Astrocyte of the cerebellum (primary cell): Measurements from ENCODE around the gene TSPAN5.
"Not testable (repeated sequence)": the region's sequence is repeated elsewhere in the genome, so short reads cannot be mapped to it uniquely, and the experiment has no call there.

Experiments
- DNase-seq: peaks from one replicate; pipeline ENCODE4 v3.0.0-alpha.2; 2011; ENCODE audit warnings: low read depth
- H3K4me3 ChIP-seq: 2 replicates; pipeline ENCODE4 v1.5.1; 2011; ENCODE audit warnings: mild to moderate bottlenecking, low read depth, low read length, moderate library complexity
- in situ Hi-C: cut with HindIII; loops from 2 replicates; pipeline ENCODE4 v1.10.0; 2017; ENCODE audit warnings: low sequenced_read_pairs
- TF ChIP-seq, protein P1 (sequence below): IDR thresholded peaks from 2 replicates; pipeline ENCODE4 v1.5.1; 2012; ENCODE audit warnings: low read length, low read depth, moderate library complexity, mild to moderate bottlenecking; ENCODE audit errors: missing control alignments

Gene TSPAN5

GRCh38 chr4:98544141-98544817 lies 114.1 kb downstream of the TSPAN5 start:
- TF ChIP-seq, protein P1, sequence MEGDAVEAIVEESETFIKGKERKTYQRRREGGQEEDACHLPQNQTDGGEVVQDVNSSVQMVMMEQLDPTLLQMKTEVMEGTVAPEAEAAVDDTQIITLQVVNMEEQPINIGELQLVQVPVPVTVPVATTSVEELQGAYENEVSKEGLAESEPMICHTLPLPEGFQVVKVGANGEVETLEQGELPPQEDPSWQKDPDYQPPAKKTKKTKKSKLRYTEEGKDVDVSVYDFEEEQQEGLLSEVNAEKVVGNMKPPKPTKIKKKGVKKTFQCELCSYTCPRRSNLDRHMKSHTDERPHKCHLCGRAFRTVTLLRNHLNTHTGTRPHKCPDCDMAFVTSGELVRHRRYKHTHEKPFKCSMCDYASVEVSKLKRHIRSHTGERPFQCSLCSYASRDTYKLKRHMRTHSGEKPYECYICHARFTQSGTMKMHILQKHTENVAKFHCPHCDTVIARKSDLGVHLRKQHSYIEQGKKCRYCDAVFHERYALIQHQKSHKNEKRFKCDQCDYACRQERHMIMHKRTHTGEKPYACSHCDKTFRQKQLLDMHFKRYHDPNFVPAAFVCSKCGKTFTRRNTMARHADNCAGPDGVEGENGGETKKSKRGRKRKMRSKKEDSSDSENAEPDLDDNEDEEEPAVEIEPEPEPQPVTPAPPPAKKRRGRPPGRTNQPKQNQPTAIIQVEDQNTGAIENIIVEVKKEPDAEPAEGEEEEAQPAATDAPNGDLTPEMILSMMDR: no peak
- no peak for DNase-seq
- no peak overlapping the region for H3K4me3 ChIP-seq
- in situ Hi-C loops: no loop called here

DNA sequence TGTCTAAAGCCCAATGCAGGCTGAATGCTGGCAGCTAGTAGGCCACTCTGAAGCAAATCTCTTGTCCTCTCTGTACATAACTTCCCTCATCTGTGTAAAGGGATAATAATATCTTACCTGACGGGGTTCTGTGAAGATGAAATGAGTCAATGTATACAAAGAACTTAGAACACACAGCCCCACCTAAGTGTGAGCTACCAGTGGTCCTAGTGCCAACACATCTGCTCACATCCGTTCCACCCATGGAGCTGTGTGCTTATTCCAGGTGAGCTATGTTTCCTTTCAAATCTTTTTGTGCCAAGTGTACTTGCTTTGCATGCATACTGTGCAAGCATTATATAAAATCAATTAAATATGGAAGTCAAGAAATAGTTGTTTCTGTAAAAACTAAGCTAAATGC lies 116.4 kb downstream of the TSPAN5 start:
- H3K4me3 ChIP-seq: no peak overlapping the region
- no peak for DNase-seq
- in situ Hi-C loops: no loop called here
- TF ChIP-seq, protein P1: no peak

- TF ChIP-seq, protein P1: no peak
- in situ Hi-C loops: no loop called here
- DNase-seq: no peak
- no peak overlapping the region for H3K4me3 ChIP-seq
Measured at GRCh38 chr4:98540803-98541202, 117.6 kb downstream of the TSPAN5 start.

DNA sequence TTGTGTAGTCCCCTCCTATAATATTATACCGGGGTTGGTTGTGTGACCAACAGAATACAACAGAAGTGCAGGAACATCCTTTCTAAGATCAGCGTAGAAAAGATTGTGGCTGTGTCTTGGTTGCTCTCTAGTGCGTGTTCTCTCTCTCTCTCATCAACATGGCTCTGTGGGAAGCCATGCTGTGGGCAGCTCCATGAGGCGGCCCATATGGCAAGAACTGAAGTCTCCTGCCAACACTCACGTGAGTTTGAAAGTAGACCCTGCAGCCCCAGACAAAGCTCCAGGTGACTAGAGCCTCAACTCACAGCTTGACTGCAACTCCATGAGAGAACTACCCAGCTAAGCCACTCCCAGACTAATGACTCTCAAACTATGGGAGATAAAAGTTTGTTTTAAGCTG lies 118.7 kb downstream of the TSPAN5 start:
- TF ChIP-seq, protein P1: no peak
- in situ Hi-C loops: no loop called here
- H3K4me3 ChIP-seq: no peak overlapping the region
- DNase-seq: no peak

DNA sequence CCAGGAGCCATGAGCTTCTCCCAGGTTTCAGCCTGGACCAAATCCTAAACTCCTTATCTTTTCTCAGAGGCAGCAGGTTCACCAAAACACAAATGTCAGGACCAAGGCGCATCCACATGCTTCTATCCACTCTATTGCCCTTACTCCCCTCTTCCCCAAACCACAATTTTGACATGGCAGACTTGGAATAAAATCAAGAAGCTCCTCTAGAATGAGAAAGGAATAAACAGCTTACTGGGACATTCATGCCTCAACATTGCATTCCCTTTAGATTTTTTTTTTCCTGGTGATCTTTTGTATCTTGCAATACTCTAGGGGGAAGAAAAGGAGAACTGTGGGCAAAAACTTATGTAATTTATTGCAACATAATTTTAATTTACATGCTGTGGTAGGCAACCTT lies 119.1 kb downstream of the TSPAN5 start:
- in situ Hi-C loops: no loop called here
- DNase-seq: no peak
- no peak overlapping the region for H3K4me3 ChIP-seq
- TF ChIP-seq, protein P1: no peak

DNA sequence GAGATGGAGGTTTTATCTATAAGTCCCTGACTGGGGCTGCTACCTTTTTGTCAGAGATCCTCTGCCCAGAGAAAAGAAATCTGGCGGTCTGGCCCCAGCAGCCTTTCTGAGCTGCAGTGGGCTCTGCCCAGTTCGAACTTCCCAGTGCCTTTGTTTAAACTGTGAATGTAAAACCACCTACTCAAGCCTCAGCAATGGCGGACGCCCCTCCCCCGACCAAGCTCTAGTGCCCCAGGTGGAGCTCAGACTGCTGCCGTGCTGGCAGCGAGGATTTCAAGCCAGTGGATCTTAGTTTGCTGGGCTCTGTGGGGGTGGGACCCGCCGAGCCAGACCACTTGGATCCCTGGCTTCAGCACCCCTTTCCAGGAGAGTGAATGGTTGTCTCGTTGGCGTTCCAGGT lies 121.8 kb downstream of the TSPAN5 start:
- in situ Hi-C loops: no loop called here
- no peak overlapping the region for H3K4me3 ChIP-seq
- no peak for DNase-seq
- TF ChIP-seq, protein P1: no peak

DNA sequence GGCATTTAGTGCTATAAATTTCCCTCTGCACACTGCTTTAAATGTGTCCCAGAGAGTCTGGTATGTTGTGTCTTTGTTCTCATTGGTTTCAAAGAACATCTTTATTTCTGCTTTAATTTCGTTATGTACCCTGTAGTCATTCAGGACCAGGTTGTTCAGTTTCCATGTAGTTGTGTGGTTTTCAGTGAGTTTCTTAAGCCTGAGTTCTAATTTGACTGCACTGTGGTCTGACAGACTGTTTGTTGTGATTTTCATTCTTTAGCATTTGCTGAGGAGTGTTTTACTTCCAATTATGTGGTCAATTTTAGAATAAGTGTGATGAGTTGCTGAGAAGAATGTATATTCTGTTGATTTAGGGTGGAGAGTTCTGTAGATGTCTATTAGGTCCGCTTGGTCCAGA lies 124.3 kb downstream of the TSPAN5 start:
- H3K4me3 ChIP-seq, DNase-seq, in situ Hi-C loops: not testable (repeated sequence)
